Keratinocyte (primary cell): ENCODE measurements around the gene SFSWAP. TPM values are rescaled to one million over a fixed set of nuclear protein-coding genes. Genes with fewer than 3 reads are reported as not detected.
A peak's percentile ranks its signal among the peaks of the same experiment; 100 is the strongest.

ENCODE experiments used
- DNase-seq: peaks from one replicate; pipeline ENCODE4 v3.0.0-alpha.2; 2011; ENCODE audit warnings: low read depth, missing footprints, low spot score
- FAIRE-seq: peaks from 2 replicates; lab custom pipeline; 2011; peaks lifted over from hg19 to GRCh38; lab: Jason Lieb, UNC
- H2AFZ ChIP-seq: 2 replicates; pipeline ENCODE4 v1.6.0; 2012; ENCODE audit warnings: low read length, control low read depth, inconsistent platforms; ENCODE audit not compliant: control insufficient read depth
- H3K27ac ChIP-seq: 2 replicates; pipeline ENCODE4 v1.5.1; 2011; ENCODE audit warnings: low read length; ENCODE audit not compliant: control insufficient read depth, insufficient read depth
- H3K27me3 ChIP-seq: 3 replicates; pipeline ENCODE4 v1.6.0; 2011; ENCODE audit warnings: low read length; ENCODE audit not compliant: control insufficient read depth, insufficient read depth; ENCODE audit errors: extremely low read depth
- H3K36me3 ChIP-seq, 2 experiments: 2 replicates in 1 of 2; 3 replicates in 1 of 2; pipeline ENCODE4 v1.5.1; 2011; ENCODE audit warnings: low read length in 2 of 2, mild to moderate bottlenecking in 1 of 2; ENCODE audit not compliant: control insufficient read depth in 2 of 2, insufficient read depth in 2 of 2; ENCODE audit errors: extremely low read depth in 1 of 2
- H3K4me1 ChIP-seq: 3 replicates; pipeline ENCODE4 v1.5.1; 2011; ENCODE audit warnings: low read length; ENCODE audit not compliant: control insufficient read depth, insufficient read depth; ENCODE audit errors: extremely low read depth
- H3K4me2 ChIP-seq: 3 replicates; pipeline ENCODE4 v1.6.0; 2011; ENCODE audit warnings: low read depth, low read length; ENCODE audit not compliant: control insufficient read depth, insufficient read depth; ENCODE audit errors: extremely low read depth
- H3K4me3 ChIP-seq, 3 experiments: fragments of 200-600 bp in 1 of 3; sonication (generic) in 1 of 3; 2 replicates in 2 of 3; 3 replicates in 1 of 3; pipeline ENCODE4 v1.5.1; 2011 to 2016; ENCODE audit warnings: low read length in 3 of 3, mild to moderate bottlenecking in 3 of 3, control low read depth in 2 of 3, inconsistent platforms in 1 of 3, low read depth in 1 of 3, mixed read lengths in 1 of 3, mixed run types in 1 of 3, moderate library complexity in 1 of 3; ENCODE audit not compliant: control insufficient read depth in 2 of 3, insufficient read depth in 2 of 3; ENCODE audit errors: extremely low read depth in 1 of 3
- H3K79me2 ChIP-seq: 2 replicates; pipeline ENCODE4 v1.6.0; 2012; ENCODE audit warnings: low read length; ENCODE audit not compliant: control insufficient read depth, insufficient read depth
- H3K9ac ChIP-seq: 3 replicates; pipeline ENCODE4 v1.6.0; 2011; ENCODE audit warnings: low read length; ENCODE audit not compliant: control insufficient read depth, insufficient read depth; ENCODE audit errors: extremely low read depth
- H3K9me1 ChIP-seq: 3 replicates; pipeline ENCODE4 v1.6.0; 2011; ENCODE audit warnings: low read length; ENCODE audit not compliant: control insufficient read depth, insufficient read depth; ENCODE audit errors: extremely low read depth
- H3K9me3 ChIP-seq: 2 replicates; pipeline ENCODE4 v1.5.1; 2012; ENCODE audit warnings: low read depth, low read length; ENCODE audit not compliant: control insufficient read depth
- H4K20me1 ChIP-seq: 3 replicates; pipeline ENCODE4 v1.6.0; 2011; ENCODE audit warnings: low read length; ENCODE audit not compliant: control insufficient read depth, insufficient read depth; ENCODE audit errors: extremely low read depth
- CTCF ChIP-seq, 3 experiments: IDR thresholded peaks in 1 of 3; conservative IDR thresholded peaks in 1 of 3; optimal IDR thresholded peaks in 1 of 3; 2 replicates in 2 of 3; 3 replicates in 1 of 3; pipeline versions ENCODE3 to v1.5.1; 2011; ENCODE audit warnings: low read length in 3 of 3, mild to moderate bottlenecking in 3 of 3, moderate library complexity in 2 of 3, control low read depth in 1 of 3, inconsistent platforms in 1 of 3; ENCODE audit not compliant: insufficient read depth in 2 of 3; ENCODE audit errors: extremely low read depth in 1 of 3
- EZH2 ChIP-seq: IDR thresholded peaks from one replicate; pipeline ENCODE4 v1.6.1; 2012; ENCODE audit warnings: inconsistent platforms, mild to moderate bottlenecking, low read length, moderate library complexity
- dilution Hi-C: fragments of 300-500 bp; cut with MboI; formaldehyde crosslinking; loops from one replicate; pipeline ENCODE4 v1.7.0; 2020; ENCODE audit warnings: low sequenced_read_pairs; ENCODE audit not compliant: extremely low pct_ligation_motif_present
- polyA plus RNA-seq, 5 experiments: library from polyadenylated mRNA; depleted of rRNA in 3 of 5; stranded (reverse) in 3 of 5; stranded (forward) in 1 of 5; unstranded in 1 of 5; fragments of >200 nt; gene quantifications; 1 replicate in 1 of 5; 2 replicates in 3 of 5; 3 replicates in 1 of 5; pipeline versions ENCODE4 v1.2.1 to v1.2.3, GENCODE V29; 2011 to 2012; ENCODE audit warnings: missing spikeins in 2 of 5, low read depth in 1 of 5, low replicate concordance in 1 of 5

Gene SFSWAP
- polyA plus RNA-seq, 1 donor (not counting 4 experiments of a cell fraction or from before 2014, with no cell fraction given), result 13.1 TPM

- H3K9me3 ChIP-seq, result no peaks in the 10 kb centered on the region
- TF ChIP-seq EZH2 (no peak), CTCF (optimal IDR thresholded peaks at IDR 0.05 in 1 of 3, IDR thresholded peaks at IDR 0.05 in 1 of 3, conservative IDR thresholded peaks at IDR 0.05 in 1 of 3; ENCODE audit: extremely low read depth in 1 of 3, insufficient read depth in 2 of 3, low read length in 3 of 3) (peak in 1 of 3 experiments; percentile 7)
- H3K27ac ChIP-seq, result no peak overlapping the region
- H3K4me2 ChIP-seq, result no peak overlapping the region
- H3K27me3 ChIP-seq, result no peaks in the 10 kb centered on the region
- H3K79me2 ChIP-seq, result no peaks in the 10 kb centered on the region
- no peak overlapping the region for H3K4me3 ChIP-seq
- no peaks in the 10 kb centered on the region for H3K36me3 ChIP-seq
- no peak overlapping the region for H2AFZ ChIP-seq
- no peak for DNase-seq
- H3K4me1 ChIP-seq, result no peaks in the 10 kb centered on the region
- H4K20me1 ChIP-seq, result no peaks in the 10 kb centered on the region
- no peaks in the 10 kb centered on the region for H3K9me1 ChIP-seq
- FAIRE-seq, result no peak
- dilution Hi-C loops, result no loop called here
- H3K9ac ChIP-seq, result no peak overlapping the region
Observed at GRCh38 chr12:131701705-131702572, 9.0 kb upstream of the SFSWAP start.

GRCh38 chr12:131702573-131702877, 8.4 kb upstream of the SFSWAP start:
- TF ChIP-seq CTCF (optimal IDR thresholded peaks at IDR 0.05 in 1 of 3, IDR thresholded peaks at IDR 0.05 in 1 of 3, conservative IDR thresholded peaks at IDR 0.05 in 1 of 3; ENCODE audit: extremely low read depth in 1 of 3, insufficient read depth in 2 of 3, low read length in 3 of 3) (no peak), EZH2 (no peak)
- Histone ChIP-seq H4K20me1 (no peaks in the 10 kb centered on the region), H3K79me2 (no peaks in the 10 kb centered on the region), H2AFZ (no peak overlapping the region), H3K36me3 (no peaks in the 10 kb centered on the region), H3K27ac (no peak overlapping the region), H3K27me3 (no peaks in the 10 kb centered on the region), H3K4me2 (no peak overlapping the region), H3K9me3 (no peaks in the 10 kb centered on the region), H3K4me3 (no peak overlapping the region), H3K4me1 (no peaks in the 10 kb centered on the region), H3K9me1 (no peaks in the 10 kb centered on the region), H3K9ac (no peak overlapping the region)
- dilution Hi-C loops, result no loop called here
- DNase-seq (no peak), FAIRE-seq (no peak)
